Neuronal stem cell (in vitro differentiated cells): ENCODE measurements around the gene PEX5L.

Experiments
- DNase-seq: peaks from one replicate; pipeline ENCODE4 v3.0.0-alpha.2; 2013; ENCODE audit warnings: low spot score
- H2AFZ ChIP-seq: one replicate; pipeline ENCODE4 v1.6.1; 2013; ENCODE audit warnings: mild to moderate bottlenecking, low read length, inconsistent platforms
- H2AK5ac ChIP-seq: 2 replicates; pipeline ENCODE4 v1.6.1; 2013; ENCODE audit warnings: low read depth, mild to moderate bottlenecking, inconsistent platforms, low read length, moderate library complexity, mixed read lengths
- H2BK120ac ChIP-seq: 2 replicates; pipeline ENCODE4 v1.6.1; 2013; ENCODE audit warnings: low read depth, mild to moderate bottlenecking, inconsistent platforms, low read length, moderate library complexity, mixed read lengths
- H2BK12ac ChIP-seq: one replicate; pipeline ENCODE4 v1.6.1; 2013; ENCODE audit warnings: low read length, inconsistent platforms
- H2BK15ac ChIP-seq: 2 replicates; pipeline ENCODE4 v1.6.1; 2013; ENCODE audit warnings: mild to moderate bottlenecking, low read length, inconsistent platforms, mixed read lengths
- H2BK5ac ChIP-seq: one replicate; pipeline ENCODE4 v1.6.1; 2013; ENCODE audit warnings: inconsistent platforms, mild to moderate bottlenecking, low read length, moderate library complexity
- H3K14ac ChIP-seq: one replicate; pipeline ENCODE4 v1.6.1; 2013; ENCODE audit warnings: low read length, inconsistent platforms
- H3K18ac ChIP-seq: 2 replicates; pipeline ENCODE4 v1.6.1; 2013; ENCODE audit warnings: low read length, inconsistent platforms
- H3K23ac ChIP-seq: 2 replicates; pipeline ENCODE4 v1.6.1; 2013; ENCODE audit warnings: low read depth, mild to moderate bottlenecking, mixed read lengths, low read length, inconsistent platforms; ENCODE audit not compliant: poor library complexity
- H3K27ac ChIP-seq: replicated peaks from 3 replicates; pipeline ENCODE4 v1.5.1; 2013; ENCODE audit warnings: low read length, inconsistent platforms
- H3K27me3 ChIP-seq, 3 experiments: 2 replicates each; pipeline ENCODE4 v1.6.1; 2013; ENCODE audit warnings: low read length in 3 of 3, mild to moderate bottlenecking in 2 of 3, inconsistent platforms in 1 of 3, low read depth in 1 of 3, mixed read lengths in 1 of 3, moderate library complexity in 1 of 3; ENCODE audit not compliant: control insufficient read depth in 3 of 3, insufficient read depth in 3 of 3
- H3K36me3 ChIP-seq, 2 donors: replicated peaks in 1 of 2; 2 replicates each; pipeline ENCODE4 v1.6.1; 2013; ENCODE audit warnings: low read length in 2 of 2; ENCODE audit not compliant: control insufficient read depth in 2 of 2, insufficient read depth in 2 of 2
- H3K4ac ChIP-seq: 2 replicates; pipeline ENCODE4 v1.6.1; 2013; ENCODE audit warnings: inconsistent platforms, mild to moderate bottlenecking, low read length, moderate library complexity
- H3K4me1 ChIP-seq, 2 donors: 1 replicate in 1 of 2; 2 replicates in 1 of 2; pipeline ENCODE4 v1.6.1; 2013; ENCODE audit warnings: low read length in 2 of 2, low read depth in 1 of 2; ENCODE audit not compliant: control insufficient read depth in 2 of 2, insufficient read depth in 1 of 2
- H3K4me2 ChIP-seq: one replicate; pipeline ENCODE4 v1.6.1; 2013; ENCODE audit warnings: mild to moderate bottlenecking, low read length, inconsistent platforms; ENCODE audit not compliant: insufficient read depth, poor library complexity, severe bottlenecking
- H3K4me3 ChIP-seq, 2 donors: 2 replicates each; pipeline ENCODE4 v1.5.1; 2013; ENCODE audit warnings: low read length in 2 of 2, mild to moderate bottlenecking in 2 of 2, inconsistent platforms in 1 of 2, moderate library complexity in 1 of 2
- H3K79me1 ChIP-seq: one replicate; pipeline ENCODE4 v1.6.1; 2013; ENCODE audit warnings: low read depth, mild to moderate bottlenecking, inconsistent platforms, low read length, moderate library complexity
- H3K9ac ChIP-seq: one replicate; pipeline ENCODE4 v1.6.1; 2013; ENCODE audit warnings: mild to moderate bottlenecking, low read depth, low read length, inconsistent platforms; ENCODE audit not compliant: poor library complexity
- H3K9me3 ChIP-seq, 2 donors: replicated peaks in 1 of 2; 2 replicates each; pipeline versions ENCODE3 to v1.6.1; 2013; ENCODE audit warnings: low read length in 2 of 2, mild to moderate bottlenecking in 2 of 2, inconsistent platforms in 1 of 2, low read depth in 1 of 2, mixed read lengths in 1 of 2, moderate library complexity in 1 of 2; ENCODE audit not compliant: control insufficient read depth in 2 of 2, insufficient read depth in 1 of 2
- H4K8ac ChIP-seq: one replicate; pipeline ENCODE4 v1.6.1; 2013; ENCODE audit warnings: low read depth, mild to moderate bottlenecking, inconsistent platforms, low read length, moderate library complexity
- H4K91ac ChIP-seq: one replicate; pipeline ENCODE4 v1.6.1; 2013; ENCODE audit warnings: low read length, low read depth, mild to moderate bottlenecking, inconsistent platforms; ENCODE audit not compliant: poor library complexity
- WGBS, 2 donors: extraction: QIAGEN DNeasy Blood & Tissue Kit; methylation state at CpG; one replicate each; pipeline ENCODE4 v1.1.7; 2013; ENCODE audit warnings: missing lambda C conversion rate in 2 of 2, mixed read lengths in 1 of 2; ENCODE audit not compliant: insufficient read length in 2 of 2, insufficient replicate concordance in 1 of 2; ENCODE audit errors: extremely low coverage in 2 of 2; 5-methylcytosine and 5-hydroxymethylcytosine counted together

PEX5L gene

DNA sequence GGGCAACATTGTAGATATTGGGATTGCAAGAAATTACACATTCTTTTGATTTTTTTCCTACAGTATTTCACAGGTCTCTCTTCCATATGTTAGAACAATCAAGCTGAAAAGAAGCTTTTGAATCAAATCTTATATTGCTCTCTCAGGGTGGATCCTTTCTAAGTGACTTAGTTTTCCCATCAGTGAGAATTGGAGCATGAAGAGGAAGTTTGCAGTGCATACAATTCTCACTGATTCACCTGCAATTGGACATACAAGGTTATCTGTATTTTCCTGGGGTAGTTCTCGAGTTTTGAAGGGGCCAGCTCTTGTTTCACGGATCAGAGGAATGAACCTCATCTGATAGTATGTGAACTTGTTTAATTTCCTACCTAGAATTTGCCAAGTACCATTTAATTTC lies 150.8 kb downstream of the PEX5L start:
- no peak overlapping the region for H3K23ac ChIP-seq
- no peak overlapping the region for H3K18ac ChIP-seq
- no peaks in the 10 kb centered on the region for H3K27me3 ChIP-seq
- H2AFZ ChIP-seq, result no peak overlapping the region
- no peak overlapping the region for H2BK5ac ChIP-seq
- H4K8ac ChIP-seq, result no peak overlapping the region
- no peaks in the 10 kb centered on the region for H3K79me1 ChIP-seq
- peaks cover 2 to 16% of the 10 kb centered on the region in 2 donors for H3K4me1 ChIP-seq
- no peak overlapping the region for H3K14ac ChIP-seq
- H3K36me3 ChIP-seq, result no peaks in the 10 kb centered on the region
- no peak overlapping the region for H3K4ac ChIP-seq
- no peak overlapping the region for H2BK120ac ChIP-seq
- WGBS, 2 donors, result no CpG with 5 or more reads among the region's 2 CpGs
- no peak overlapping the region for H4K91ac ChIP-seq
- no peak overlapping the region for H3K4me3 ChIP-seq
- H2AK5ac ChIP-seq, result no peak overlapping the region
- H3K9ac ChIP-seq, result no peak overlapping the region
- H2BK12ac ChIP-seq, result no peak overlapping the region
- no peak for DNase-seq
- no peak overlapping the region for H3K4me2 ChIP-seq
- H3K9me3 ChIP-seq, result no peaks in the 10 kb centered on the region
- H2BK15ac ChIP-seq, result no peak overlapping the region
- H3K27ac ChIP-seq, result no peak overlapping the region

DNA sequence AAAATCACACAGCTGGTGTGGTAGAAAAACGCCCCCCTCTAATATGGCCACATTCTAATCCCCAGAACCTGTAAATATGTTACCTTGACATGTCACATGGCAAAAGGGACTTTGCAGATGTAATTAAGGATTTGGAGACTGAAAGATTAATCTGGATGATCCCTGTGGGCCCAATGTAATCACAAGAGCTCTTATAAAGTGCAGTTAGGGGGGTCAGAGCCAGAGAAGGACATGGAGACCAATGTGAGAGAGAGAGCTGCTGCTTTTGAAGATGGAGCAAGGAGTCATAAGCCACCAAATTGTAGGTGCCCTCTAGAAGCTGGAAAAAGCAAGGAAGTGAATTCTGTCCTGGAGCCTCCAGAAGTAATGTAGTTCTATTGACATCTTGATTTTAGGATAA lies 152.6 kb downstream of the PEX5L start:
- Histone ChIP-seq H4K91ac (no peak overlapping the region), H3K27me3 (no peaks in the 10 kb centered on the region), H3K27ac (no peak overlapping the region), H3K14ac (no peak overlapping the region), H3K36me3 (no peaks in the 10 kb centered on the region), H3K9me3 (no peaks in the 10 kb centered on the region), H3K18ac (no peak overlapping the region), H3K4me2 (no peak overlapping the region), H2BK15ac (no peak overlapping the region), H2BK12ac (no peak overlapping the region), H2AK5ac (no peak overlapping the region), H3K79me1 (no peaks in the 10 kb centered on the region), H2AFZ (no peak overlapping the region), H2BK5ac (no peak overlapping the region), H3K4me1 (peaks cover 2 to 19% of the 10 kb centered on the region in 2 donors), H2BK120ac (no peak overlapping the region), H3K4ac (no peak overlapping the region), H3K9ac (no peak overlapping the region), H3K23ac (no peak overlapping the region), H4K8ac (no peak overlapping the region), H3K4me3 (no peak overlapping the region)
- DNase-seq, result no peak
- WGBS, 2 donors, result no CpG with 5 or more reads among the region's 1 CpG

GRCh38 chr3:179882292-179882691 lies 154.4 kb downstream of the PEX5L start:
- no CpG with 5 or more reads among the region's 2 CpGs for WGBS, 2 donors
- no peak overlapping the region for H3K4ac ChIP-seq
- peak; percentile 79 for DNase-seq
- H3K4me2 ChIP-seq, result no peak overlapping the region
- H3K27ac ChIP-seq, result peak overlapping the region; percentile 80
- no peaks in the 10 kb centered on the region for H3K36me3 ChIP-seq
- no peak overlapping the region for H2BK12ac ChIP-seq
- H3K4me3 ChIP-seq, result no peak overlapping the region
- H2BK15ac ChIP-seq, result no peak overlapping the region
- H3K79me1 ChIP-seq, result no peaks in the 10 kb centered on the region
- no peaks in the 10 kb centered on the region for H3K27me3 ChIP-seq
- H4K8ac ChIP-seq, result no peak overlapping the region
- no peak overlapping the region for H2AK5ac ChIP-seq
- no peaks in the 10 kb centered on the region for H3K9me3 ChIP-seq
- H3K14ac ChIP-seq, result no peak overlapping the region
- H2BK120ac ChIP-seq, result no peak overlapping the region
- peak overlapping the region; percentile 9 for H2AFZ ChIP-seq
- no peak overlapping the region for H3K9ac ChIP-seq
- peaks cover 2 to 16% of the 10 kb centered on the region in 2 donors for H3K4me1 ChIP-seq
- H3K23ac ChIP-seq, result no peak overlapping the region
- no peak overlapping the region for H3K18ac ChIP-seq
- no peak overlapping the region for H4K91ac ChIP-seq
- H2BK5ac ChIP-seq, result no peak overlapping the region

GRCh38 chr3:179881791-179882190 lies 154.9 kb downstream of the PEX5L start:
- Histone ChIP-seq H3K23ac (no peak overlapping the region), H3K27me3 (no peaks in the 10 kb centered on the region), H3K4me2 (no peak overlapping the region), H3K14ac (no peak overlapping the region), H2AK5ac (no peak overlapping the region), H3K36me3 (no peaks in the 10 kb centered on the region), H3K79me1 (no peaks in the 10 kb centered on the region), H2BK15ac (no peak overlapping the region), H2BK120ac (no peak overlapping the region), H3K18ac (no peak overlapping the region), H3K9ac (no peak overlapping the region), H4K8ac (no peak overlapping the region), H3K4me1 (peaks cover 2 to 16% of the 10 kb centered on the region in 2 donors), H2BK5ac (no peak overlapping the region), H3K4ac (no peak overlapping the region), H2AFZ (no peak overlapping the region), H4K91ac (no peak overlapping the region), H2BK12ac (no peak overlapping the region), H3K9me3 (no peaks in the 10 kb centered on the region), H3K27ac (peak overlapping the region; percentile 48), H3K4me3 (no peak overlapping the region)
- no peak for DNase-seq
- WGBS, 2 donors, result no CpG with 5 or more reads among the region's 2 CpGs
